ENCODE results near the gene SIRT5.
A peak's percentile ranks its signal among the peaks of the same experiment; 100 is the strongest.

SIRT5 gene

GRCh38 chr6:13559968-13560650 lies 14.3 kb upstream of the SIRT5 start:
- in situ Hi-C loops (cut with HindIII; ENCODE audit: low pct_unique_long_range_greater_than_20kb, low sequenced_read_pairs) = no loop called here
- DNase-seq (ENCODE audit: low read depth in 1 of 2, low spot score in 1 of 2) = no peak
- no peak for TF ChIP-seq JUND (IDR thresholded peaks at IDR 0.05; ENCODE audit: low read depth)

GRCh38 chr6:13560651-13561044 lies 13.8 kb upstream of the SIRT5 start:
- TF ChIP-seq JUND (IDR thresholded peaks at IDR 0.05; ENCODE audit: low read depth) = no peak
- in situ Hi-C loops (cut with HindIII; ENCODE audit: low pct_unique_long_range_greater_than_20kb, low sequenced_read_pairs) = no loop called here
- DNase-seq (ENCODE audit: low read depth in 1 of 2, low spot score in 1 of 2) = no peak

- DNase-seq (ENCODE audit: low read depth in 1 of 2, low spot score in 1 of 2) = no peak
- in situ Hi-C loops (cut with HindIII; ENCODE audit: low pct_unique_long_range_greater_than_20kb, low sequenced_read_pairs) = no loop called here
- no peak for TF ChIP-seq JUND (IDR thresholded peaks at IDR 0.05; ENCODE audit: low read depth)
Measured at GRCh38 chr6:13561624-13562267, 12.7 kb upstream of the SIRT5 start.

- in situ Hi-C loops (cut with HindIII; ENCODE audit: low pct_unique_long_range_greater_than_20kb, low sequenced_read_pairs) = no loop called here
- no peak for TF ChIP-seq JUND (IDR thresholded peaks at IDR 0.05; ENCODE audit: low read depth)
Measured at GRCh38 chr6:13563009-13563408, 11.4 kb upstream of the SIRT5 start.

GRCh38 chr6:13565921-13566320 lies 8.5 kb upstream of the SIRT5 start:
- TF ChIP-seq JUND (IDR thresholded peaks at IDR 0.05; ENCODE audit: low read depth) = no peak
- in situ Hi-C loops (cut with HindIII; ENCODE audit: low pct_unique_long_range_greater_than_20kb, low sequenced_read_pairs) = no loop called here
- DNase-seq (ENCODE audit: low read depth in 1 of 2, low spot score in 1 of 2) = no peak

More at GRCh38 chr6:13563009-13563408, 11.4 kb upstream of the SIRT5 start:
- no peak for DNase-seq (ENCODE audit: low read depth in 1 of 2, low spot score in 1 of 2)

- no peak for TF ChIP-seq JUND (IDR thresholded peaks at IDR 0.05; ENCODE audit: low read depth)
- in situ Hi-C loops (cut with HindIII; ENCODE audit: low pct_unique_long_range_greater_than_20kb, low sequenced_read_pairs) = no loop called here
Measured at GRCh38 chr6:13566500-13566899, 7.9 kb upstream of the SIRT5 start.

GRCh38 chr6:13568970-13569369 lies 5.4 kb upstream of the SIRT5 start:
- no peak for DNase-seq (ENCODE audit: low read depth in 1 of 2, low spot score in 1 of 2)
- in situ Hi-C loops (cut with HindIII; ENCODE audit: low pct_unique_long_range_greater_than_20kb, low sequenced_read_pairs) = no loop called here
- no peak for TF ChIP-seq JUND (IDR thresholded peaks at IDR 0.05; ENCODE audit: low read depth)

More at GRCh38 chr6:13566500-13566899, 7.9 kb upstream of the SIRT5 start:
- no peak for DNase-seq (ENCODE audit: low read depth in 1 of 2, low spot score in 1 of 2)

- no peak for TF ChIP-seq JUND (IDR thresholded peaks at IDR 0.05; ENCODE audit: low read depth)
- in situ Hi-C loops (cut with HindIII; ENCODE audit: low pct_unique_long_range_greater_than_20kb, low sequenced_read_pairs) = no loop called here
- no peak for DNase-seq (ENCODE audit: low read depth in 1 of 2, low spot score in 1 of 2)
Measured at GRCh38 chr6:13572240-13572639, 2.2 kb upstream of the SIRT5 start.

GRCh38 chr6:13572951-13573654 lies 1.3 kb upstream of the SIRT5 start:
- in situ Hi-C loops (cut with HindIII; ENCODE audit: low pct_unique_long_range_greater_than_20kb, low sequenced_read_pairs) = no loop called here
- DNase-seq (ENCODE audit: low read depth in 1 of 2, low spot score in 1 of 2) = no peak
- TF ChIP-seq JUND (IDR thresholded peaks at IDR 0.05; ENCODE audit: low read depth) = no peak

GRCh38 chr6:13573669-13574110 lies 711 bp upstream of the SIRT5 start:
- TF ChIP-seq JUND (IDR thresholded peaks at IDR 0.05; ENCODE audit: low read depth) = no peak
- peak; percentile 26 to 48 for DNase-seq (ENCODE audit: low read depth in 1 of 2, low spot score in 1 of 2)
- in situ Hi-C loops (cut with HindIII; ENCODE audit: low pct_unique_long_range_greater_than_20kb, low sequenced_read_pairs) = no loop called here

- in situ Hi-C loops (cut with HindIII; ENCODE audit: low pct_unique_long_range_greater_than_20kb, low sequenced_read_pairs) = no loop called here
- TF ChIP-seq JUND (IDR thresholded peaks at IDR 0.05; ENCODE audit: low read depth) = no peak
Measured at GRCh38 chr6:13574149-13574570, 241 bp upstream of the SIRT5 start.

GRCh38 chr6:13575377-13575775 lies 975 bp downstream of the SIRT5 start:
- in situ Hi-C loops (cut with HindIII; ENCODE audit: low pct_unique_long_range_greater_than_20kb, low sequenced_read_pairs) = no loop called here

More at GRCh38 chr6:13574149-13574570, 241 bp upstream of the SIRT5 start:
- peak; percentile 96 to 97 for DNase-seq (ENCODE audit: low read depth in 1 of 2, low spot score in 1 of 2)

GRCh38 chr6:13576017-13576416 lies 1.6 kb downstream of the SIRT5 start:
- no peak for DNase-seq (ENCODE audit: low read depth in 1 of 2, low spot score in 1 of 2)
- in situ Hi-C loops (cut with HindIII; ENCODE audit: low pct_unique_long_range_greater_than_20kb, low sequenced_read_pairs) = no loop called here
- no peak for TF ChIP-seq JUND (IDR thresholded peaks at IDR 0.05; ENCODE audit: low read depth)

More at GRCh38 chr6:13575377-13575775, 975 bp downstream of the SIRT5 start:
- DNase-seq (ENCODE audit: low read depth in 1 of 2, low spot score in 1 of 2) = no peak
- TF ChIP-seq JUND (IDR thresholded peaks at IDR 0.05; ENCODE audit: low read depth) = no peak

All from T47D (cell line).